SJSA1 (cell line): ENCODE measurements around the gene ALPI. TPM values are rescaled to one million over a fixed set of nuclear protein-coding genes. Genes with fewer than 3 reads are reported as not detected.
"Not testable (repeated sequence)": the region's sequence is repeated elsewhere in the genome, so short reads cannot be mapped to it uniquely, and the experiment has no call there.

ENCODE experiments used
- DNase-seq, 2 experiments: peaks; one replicate each; pipeline ENCODE4 v3.0.0-alpha.2; 2015 to 2020; ENCODE audit warnings: low spot score in 2 of 2, low read depth in 1 of 2
- H3K27ac ChIP-seq: fragments of 250-450 bp; sonication (Bioruptor Pico); 2 replicates; pipeline ENCODE4 v1.5.1; 2020; ENCODE audit warnings: mild to moderate bottlenecking, moderate library complexity
- H3K27me3 ChIP-seq: fragments of 250-450 bp; sonication (Bioruptor Pico); replicated peaks from 2 replicates; pipeline ENCODE4 v1.5.1; 2020; ENCODE audit warnings: mild to moderate bottlenecking, moderate library complexity
- H3K36me3 ChIP-seq: fragments of 250-450 bp; sonication (Bioruptor Pico); 2 replicates; pipeline ENCODE4 v1.5.1; 2020; ENCODE audit warnings: mild to moderate bottlenecking
- H3K4me1 ChIP-seq: fragments of 250-450 bp; sonication (Bioruptor Pico); replicated peaks from 2 replicates; pipeline ENCODE4 v1.6.1; 2021; ENCODE audit warnings: mild to moderate bottlenecking
- H3K4me3 ChIP-seq: fragments of 250-450 bp; sonication (Bioruptor Pico); 2 replicates; pipeline ENCODE4 v1.5.1; 2020; ENCODE audit warnings: mild to moderate bottlenecking
- H3K9me3 ChIP-seq: fragments of 250-450 bp; sonication (Bioruptor Pico); replicated peaks from 2 replicates; pipeline ENCODE4 v1.5.1; 2020; ENCODE audit warnings: mild to moderate bottlenecking
- total RNA-seq: library from RNA; depleted of rRNA; stranded (reverse); fragments of >200 nt; shearing (Covaris generic); gene quantifications from 2 replicates; pipeline ENCODE4 v1.2.3, GENCODE V29; 2014

ALPI gene
- total RNA-seq, 1 experiment from 2014 or later = not detected

DNA sequence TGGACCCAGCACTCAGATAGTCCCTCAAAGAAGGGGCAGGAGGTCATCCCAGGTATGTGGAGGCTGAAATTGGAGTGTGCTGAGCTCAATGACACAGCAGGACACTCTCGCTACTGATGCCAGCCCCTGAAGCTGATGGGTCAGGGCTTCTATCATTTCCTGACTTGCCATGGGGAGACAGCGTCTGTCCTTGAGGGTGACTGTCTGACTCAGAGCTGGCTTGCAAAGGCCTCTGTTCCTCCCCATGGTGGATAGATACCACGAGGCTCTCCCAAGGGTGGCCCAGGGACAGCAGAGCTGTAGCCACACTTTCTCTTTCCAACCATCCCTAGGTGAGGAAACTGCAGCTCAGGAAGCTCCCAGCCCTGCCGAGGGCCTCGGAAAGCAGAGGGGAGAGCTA, 38.5 kb upstream of the ALPI start:
- Histone ChIP-seq H3K27me3 (peaks cover 56% of the 10 kb centered on the region), H3K4me3 (no peak overlapping the region), H3K27ac (no peak overlapping the region), H3K4me1 (peaks cover 24% of the 10 kb centered on the region), H3K36me3 (no peaks in the 10 kb centered on the region), H3K9me3 (peaks cover 16% of the 10 kb centered on the region; the same call in 1 of the 2 replicates)
- DNase-seq = no peak

DNA sequence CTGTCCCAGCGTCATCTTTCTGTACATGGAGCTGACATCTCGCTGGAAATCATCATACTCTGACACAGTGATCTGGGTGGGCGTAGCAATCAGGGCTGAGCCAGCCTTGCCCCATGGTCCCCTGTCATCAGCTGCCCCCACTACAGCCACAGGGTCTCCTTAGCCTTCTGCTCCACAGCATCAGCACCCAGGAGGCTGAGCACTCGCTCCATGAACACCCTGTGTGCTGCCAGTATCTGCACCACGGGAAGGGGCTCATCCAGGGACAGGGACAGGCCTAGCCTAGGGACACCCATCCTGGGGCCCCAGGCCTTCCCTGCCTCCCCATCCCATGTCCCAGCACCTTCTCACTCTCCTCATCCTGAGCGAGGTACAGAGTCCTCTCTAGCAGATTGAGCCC, 37.9 kb upstream of the ALPI start:
- DNase-seq = no peak
- Histone ChIP-seq H3K36me3 (no peaks in the 10 kb centered on the region), H3K4me3 (no peak overlapping the region), H3K27me3 (peaks cover 54% of the 10 kb centered on the region), H3K27ac (no peak overlapping the region), H3K9me3 (peaks cover 19% of the 10 kb centered on the region; the same call in 1 of the 2 replicates), H3K4me1 (peaks cover 24% of the 10 kb centered on the region)

DNA sequence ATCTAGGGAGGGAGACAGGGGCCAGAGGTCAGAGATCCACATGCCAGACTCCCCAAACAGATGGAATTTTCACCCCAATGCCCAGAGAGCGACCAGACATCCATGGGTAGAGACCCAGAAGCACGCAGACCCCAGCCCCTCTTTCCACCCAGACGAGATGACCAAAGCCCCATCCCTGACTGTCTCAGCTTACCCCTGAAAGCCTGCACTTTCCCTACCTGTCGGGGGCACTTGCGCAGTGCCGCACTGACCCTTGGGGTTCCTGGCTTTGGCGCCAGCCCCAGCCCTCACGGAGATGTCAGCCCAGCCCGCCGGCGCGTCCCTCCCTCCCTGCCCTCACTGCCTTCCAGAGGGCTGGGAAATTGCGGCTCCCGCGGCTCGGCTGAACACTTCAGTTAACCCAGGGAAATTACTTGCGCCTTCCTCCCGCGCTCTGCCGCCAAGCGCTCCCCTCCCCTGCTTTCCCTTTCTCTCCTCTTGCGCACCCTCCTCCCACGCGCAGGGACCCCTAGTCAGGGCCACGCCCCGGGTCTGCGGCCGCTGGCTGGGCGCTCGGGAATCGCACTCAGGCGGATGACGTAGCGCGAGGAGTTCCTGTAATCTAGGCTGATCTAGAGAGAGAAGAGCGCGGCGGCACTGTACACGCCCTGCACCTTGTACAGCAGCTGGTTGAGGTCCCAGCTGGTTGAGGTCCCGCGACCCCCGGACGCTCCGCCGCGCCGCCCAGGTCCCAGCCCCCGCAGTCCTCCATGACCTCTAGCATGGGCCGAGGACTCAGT, 37.3 kb upstream of the ALPI start:
- DNase-seq = peak in 1 of 2 experiments; percentile 28

DNA sequence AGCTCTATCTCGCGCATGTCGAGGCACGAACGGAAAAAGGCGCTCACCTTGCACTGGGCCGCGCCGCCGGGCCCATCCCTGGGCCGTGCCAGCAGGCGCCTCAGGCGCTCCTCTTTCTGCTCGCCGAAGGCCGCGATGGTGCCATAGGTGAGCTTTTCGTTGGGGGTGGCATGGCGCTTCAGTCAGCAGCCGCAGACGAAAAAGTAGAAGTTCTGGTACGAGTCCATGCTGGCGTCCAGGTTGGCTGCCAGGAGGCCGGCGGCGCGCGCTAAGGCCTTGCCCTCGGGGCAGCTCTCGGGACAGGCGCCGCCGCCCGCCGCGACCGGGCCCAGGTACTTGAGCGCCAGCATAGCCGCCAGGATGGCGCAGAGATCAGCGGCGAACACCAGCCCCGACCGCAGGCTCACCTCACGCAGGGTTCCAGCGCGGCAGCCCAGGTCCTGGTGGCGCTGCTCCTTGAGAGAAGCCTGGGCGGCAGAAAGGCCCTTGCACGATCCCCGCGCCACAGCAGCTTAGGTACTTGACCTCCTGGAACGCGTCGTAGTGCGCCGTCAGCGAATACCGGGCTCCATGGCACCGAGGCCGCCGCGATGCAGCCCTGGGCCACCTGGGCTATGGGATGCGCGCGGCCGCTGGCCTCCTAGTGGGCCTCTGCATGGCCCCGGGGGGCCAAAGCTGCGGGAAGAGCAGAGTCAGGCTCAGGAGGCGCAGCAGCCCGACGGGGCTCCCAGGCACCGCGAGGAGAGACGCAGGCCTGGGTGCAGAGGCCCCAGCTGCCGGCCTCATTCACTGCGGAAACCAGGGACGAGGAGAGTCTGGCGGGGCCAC, 36.5 kb upstream of the ALPI start:
- peaks cover 53% of the 10 kb centered on the region for H3K27me3 ChIP-seq
- peaks cover 24% of the 10 kb centered on the region for H3K4me1 ChIP-seq
- H3K9me3 ChIP-seq = peaks cover 19% of the 10 kb centered on the region; the same call in 1 of the 2 replicates
- DNase-seq = no peak
- no peak overlapping the region for H3K27ac ChIP-seq
- no peaks in the 10 kb centered on the region for H3K36me3 ChIP-seq
- H3K4me3 ChIP-seq = no peak overlapping the region

More for the DNA sequence above, 37.3 kb upstream of the ALPI start:
- Histone ChIP-seq H3K36me3 (no peaks in the 10 kb centered on the region), H3K27ac (no peak overlapping the region), H3K27me3 (peaks cover 49% of the 10 kb centered on the region), H3K4me3 (peak overlapping the region; percentile 28), H3K4me1 (peaks cover 24% of the 10 kb centered on the region), H3K9me3 (peaks cover 19% of the 10 kb centered on the region; the same call in 1 of the 2 replicates)

DNA sequence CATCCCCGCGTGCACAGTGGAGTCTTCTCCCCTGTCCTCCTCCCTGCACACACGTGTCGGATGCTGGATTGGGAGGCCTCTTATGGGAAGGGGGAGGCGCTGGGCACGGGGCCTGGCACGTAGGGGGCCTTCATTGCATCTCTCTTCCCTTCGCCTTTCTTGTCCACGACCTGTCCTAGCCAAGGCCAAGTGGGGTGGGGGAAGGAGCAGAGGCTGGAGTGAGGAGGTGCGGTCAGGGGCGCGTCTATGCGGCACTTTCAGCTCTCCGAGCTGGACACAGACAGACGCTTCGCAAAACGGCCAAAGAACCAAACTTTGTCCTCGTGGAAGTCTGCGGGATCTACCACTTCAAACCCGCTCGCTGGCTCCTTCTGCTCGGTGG, 35.9 kb upstream of the ALPI start:
- Histone ChIP-seq H3K27ac (no peak overlapping the region), H3K27me3 (peaks cover 59% of the 10 kb centered on the region), H3K4me3 (no peak overlapping the region), H3K9me3 (peaks cover 19% of the 10 kb centered on the region; the same call in 1 of the 2 replicates), H3K4me1 (peaks cover 24% of the 10 kb centered on the region), H3K36me3 (no peaks in the 10 kb centered on the region)
- DNase-seq = no peak

DNA sequence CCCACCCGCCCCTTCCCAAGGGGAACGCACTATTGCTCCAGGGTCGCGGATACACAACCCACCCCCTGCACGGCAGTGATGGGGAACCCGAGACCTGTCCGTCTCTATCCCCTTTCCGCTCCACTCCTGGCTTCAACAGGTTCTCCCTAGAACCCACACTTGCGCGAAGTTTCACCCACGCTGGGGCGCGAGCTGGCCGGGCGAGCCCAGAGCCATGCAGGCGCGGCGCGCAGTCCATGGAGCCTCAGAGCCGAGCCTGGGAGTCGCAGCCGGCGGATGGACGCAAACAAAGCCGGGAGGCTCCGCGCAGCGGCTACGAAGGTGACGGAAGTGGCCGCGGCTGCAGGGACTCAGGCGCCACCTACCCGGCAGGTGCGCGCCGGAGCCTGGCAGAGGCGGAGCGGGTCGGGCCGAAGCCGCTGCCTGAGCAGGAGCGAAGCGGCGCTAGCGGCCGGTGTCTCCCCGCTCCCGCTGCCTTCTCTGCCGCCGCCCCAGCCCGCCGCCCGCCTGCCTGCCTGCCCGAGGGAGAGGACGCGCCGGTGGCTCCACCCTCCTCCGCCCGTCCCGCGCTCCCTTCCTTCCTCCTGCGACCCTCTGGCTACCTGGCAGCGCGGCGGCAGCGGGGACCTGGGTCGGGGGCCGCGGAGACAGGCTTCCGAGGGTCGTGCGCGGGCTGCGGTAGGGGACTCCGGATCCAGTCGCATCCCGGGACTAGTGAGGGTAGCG, 35.3 kb upstream of the ALPI start:
- Histone ChIP-seq H3K4me3 (0 out of 2 replicates have a peak overlapping the region, but pooled peaks have one; percentile 6), H3K27ac (no peak overlapping the region), H3K9me3 (peaks cover 19% of the 10 kb centered on the region; the same call in 1 of the 2 replicates), H3K4me1 (peaks cover 24% of the 10 kb centered on the region), H3K36me3 (no peaks in the 10 kb centered on the region), H3K27me3 (peaks cover 65% of the 10 kb centered on the region)
- DNase-seq = no peak

DNA sequence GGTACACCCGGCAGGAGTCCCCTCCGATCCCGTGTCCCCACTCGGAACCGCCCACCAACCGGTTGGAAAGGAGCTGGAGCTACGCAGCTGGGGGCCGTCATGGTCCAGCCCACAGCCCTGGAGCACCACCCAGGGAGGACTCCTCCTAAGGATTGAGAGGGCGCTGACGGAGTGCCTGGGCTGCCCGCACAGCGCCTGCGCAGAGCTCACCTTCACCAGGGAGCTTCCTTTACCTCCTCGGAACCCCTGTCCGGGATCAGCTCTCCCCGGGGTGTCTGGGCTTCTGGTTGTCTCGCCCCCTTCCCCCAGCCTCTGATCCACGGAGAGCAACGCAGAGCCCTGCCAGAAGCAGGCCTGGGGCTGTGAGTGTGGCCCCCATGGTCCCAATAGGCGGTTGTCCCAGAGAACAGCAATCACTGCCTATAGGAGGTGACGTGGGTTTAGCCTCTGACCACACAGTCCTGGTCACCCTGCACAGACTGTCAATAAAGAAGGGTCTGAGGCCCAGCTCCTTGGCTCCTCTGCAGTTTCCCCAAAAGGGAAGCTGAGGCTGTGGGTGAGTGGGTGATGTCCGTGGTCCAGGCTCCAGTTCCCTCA, 34.7 kb upstream of the ALPI start:
- Histone ChIP-seq H3K4me1 (peaks cover 24% of the 10 kb centered on the region), H3K36me3 (no peaks in the 10 kb centered on the region), H3K4me3 (no peak overlapping the region), H3K9me3 (peaks cover 19% of the 10 kb centered on the region; the same call in 1 of the 2 replicates), H3K27me3 (peaks cover 68% of the 10 kb centered on the region), H3K27ac (no peak overlapping the region)
- no peak for DNase-seq

DNA sequence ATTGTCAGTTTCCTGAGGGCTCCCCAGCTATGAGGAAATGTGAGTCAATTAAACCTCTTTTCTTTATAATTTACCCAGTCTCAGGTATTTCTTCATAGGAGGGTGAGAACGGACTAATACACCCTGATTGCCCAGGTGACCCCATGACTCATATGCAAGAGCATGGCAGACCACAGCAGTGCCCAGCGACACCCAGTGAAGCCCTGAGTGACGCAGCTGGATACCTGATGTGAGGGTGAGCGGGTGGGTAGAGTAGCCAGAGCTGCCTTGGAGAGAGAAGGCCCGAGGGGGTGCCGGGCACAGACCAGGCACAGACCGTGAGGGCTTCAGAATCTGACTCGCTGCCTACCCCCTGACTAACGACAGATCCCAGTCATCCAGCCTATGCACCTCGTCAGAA, 33.9 kb upstream of the ALPI start:
- peaks cover 24% of the 10 kb centered on the region for H3K4me1 ChIP-seq
- H3K9me3 ChIP-seq = peaks cover 19% of the 10 kb centered on the region; the same call in 1 of the 2 replicates
- H3K36me3 ChIP-seq = no peaks in the 10 kb centered on the region
- no peak overlapping the region for H3K4me3 ChIP-seq
- peaks cover 68% of the 10 kb centered on the region for H3K27me3 ChIP-seq
- H3K27ac ChIP-seq = no peak overlapping the region
- no peak for DNase-seq

DNA sequence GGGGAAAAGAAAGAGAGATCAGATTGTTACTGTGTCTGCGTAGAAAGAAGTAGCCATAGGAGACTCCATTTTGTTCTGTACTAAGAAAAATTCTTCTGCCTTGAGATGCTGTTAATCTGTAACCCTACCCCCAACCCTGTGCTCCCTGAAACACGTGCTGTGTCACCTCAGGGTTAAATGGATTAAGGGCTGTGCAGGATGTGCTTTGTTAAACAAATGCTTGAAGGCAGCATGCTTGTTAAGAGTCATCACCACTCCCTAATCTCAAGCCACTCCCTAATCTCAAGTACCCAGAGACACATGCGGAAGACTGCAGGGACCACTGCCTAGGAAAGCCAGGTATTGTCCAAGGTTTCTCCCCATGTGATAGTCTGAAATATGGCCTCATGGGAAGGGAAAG, 33.0 kb upstream of the ALPI start:
- H3K27me3 ChIP-seq = peaks cover 70% of the 10 kb centered on the region

DNA sequence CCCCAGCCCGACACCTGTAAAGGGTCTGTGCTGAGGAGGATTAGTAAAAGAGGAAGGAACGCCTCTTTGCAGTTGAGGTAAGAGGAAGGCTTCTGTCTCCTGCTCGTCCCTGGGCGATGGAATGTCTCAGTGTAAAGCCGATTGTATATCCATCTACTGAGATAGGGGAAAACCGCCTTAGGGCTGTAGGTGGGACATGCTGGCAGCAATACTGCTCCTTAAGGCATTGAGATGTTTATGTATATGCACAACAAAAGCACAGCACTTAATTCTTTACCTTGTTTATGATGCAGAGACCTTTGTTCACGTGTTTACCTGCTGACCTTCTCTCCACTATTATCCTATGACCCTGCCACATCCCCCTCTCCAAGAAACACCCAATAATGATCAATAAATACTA, 32.5 kb upstream of the ALPI start:
- Histone ChIP-seq H3K4me1 (peaks cover 24% of the 10 kb centered on the region), H3K9me3 (peaks cover 19% of the 10 kb centered on the region; the same call in 1 of the 2 replicates), H3K27me3 (peaks cover 66% of the 10 kb centered on the region)
- not testable (repeated sequence) for H3K36me3 ChIP-seq, H3K4me3 ChIP-seq, H3K27ac ChIP-seq, DNase-seq

More for the DNA sequence above, 33.0 kb upstream of the ALPI start:
- H3K4me1 ChIP-seq = peaks cover 24% of the 10 kb centered on the region
- H3K9me3 ChIP-seq = peaks cover 19% of the 10 kb centered on the region; the same call in 1 of the 2 replicates
- H3K36me3 ChIP-seq, DNase-seq, H3K27ac ChIP-seq, H3K4me3 ChIP-seq: not testable (repeated sequence)

DNA sequence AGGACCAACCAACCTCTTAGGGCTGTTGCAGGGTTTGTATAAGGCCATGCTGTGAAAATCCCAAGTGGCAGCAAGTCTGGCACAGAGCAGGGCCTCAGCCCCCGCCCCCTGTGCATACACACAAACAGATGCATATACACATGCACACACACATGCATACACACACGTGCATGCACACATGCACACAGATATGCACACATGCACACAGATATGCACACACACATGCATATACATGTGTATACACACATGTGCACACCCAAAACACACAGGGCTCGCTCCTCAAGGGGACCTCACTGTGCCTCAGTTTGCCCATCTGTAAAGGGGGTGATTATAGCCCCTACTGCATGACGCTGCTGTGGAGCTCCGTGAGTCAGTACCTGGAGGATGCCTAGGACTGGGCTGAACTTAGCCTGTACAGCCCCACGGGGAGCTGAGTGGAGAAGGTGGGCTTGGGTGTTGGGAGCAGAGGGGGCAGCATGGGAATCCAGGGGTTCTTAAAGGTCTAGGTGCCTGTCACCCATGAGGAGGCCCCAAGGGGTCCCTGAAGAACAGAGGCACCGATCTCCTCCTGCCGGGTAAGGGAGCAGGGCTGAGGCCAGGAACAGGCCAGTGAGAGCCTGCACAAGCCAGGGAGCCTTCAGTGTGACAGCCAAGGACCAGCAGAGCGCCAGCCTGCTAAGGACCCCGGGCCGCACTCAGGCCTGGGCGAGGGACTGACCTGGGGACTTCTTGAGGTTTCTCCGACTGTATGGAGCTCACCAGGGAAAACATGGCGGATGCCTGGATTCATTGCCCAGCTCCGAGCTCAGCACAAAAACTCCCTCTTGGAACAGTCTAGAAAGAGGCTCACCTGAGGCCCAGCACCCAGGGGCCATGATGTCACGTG, 24.0 kb upstream of the ALPI start:
- Histone ChIP-seq H3K4me3 (no peak overlapping the region), H3K36me3 (no peaks in the 10 kb centered on the region), H3K9me3 (no peaks in the 10 kb centered on the region), H3K4me1 (peaks cover 15% of the 10 kb centered on the region), H3K27ac (no peak overlapping the region), H3K27me3 (0 out of 2 replicates have a peak, but pooled peaks cover 3% of the 10 kb centered on the region)
- no peak for DNase-seq

DNA sequence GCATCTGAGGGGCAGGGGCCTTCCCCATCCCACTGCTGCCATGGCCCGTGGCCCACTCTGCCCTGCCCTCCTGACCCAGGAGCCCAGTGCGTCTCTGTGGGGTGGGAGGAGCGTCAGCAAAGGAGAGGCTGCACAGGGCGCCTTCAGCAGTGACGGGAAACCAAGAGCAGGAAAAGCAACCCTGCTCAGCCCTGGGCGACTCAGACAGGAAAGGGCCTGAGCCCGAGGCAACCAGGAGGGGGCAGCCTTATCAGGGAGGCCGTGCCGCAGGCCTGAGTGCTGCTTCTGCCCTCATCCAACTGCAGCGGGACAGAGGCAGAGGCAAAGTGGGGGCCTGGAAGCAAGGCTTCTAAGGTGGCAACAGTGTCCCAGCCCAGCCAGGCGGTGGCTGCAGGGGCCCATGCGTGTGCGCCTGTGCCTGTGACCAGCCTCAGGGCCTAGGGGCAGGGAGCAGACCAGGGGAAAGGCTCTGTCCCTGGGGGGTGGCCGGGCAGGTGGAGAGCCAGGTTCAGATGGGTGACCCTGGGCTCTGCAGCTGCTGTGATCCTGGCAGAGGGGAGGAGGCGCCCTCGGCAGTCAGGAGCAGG, 23.3 kb upstream of the ALPI start:
- Histone ChIP-seq H3K9me3 (no peaks in the 10 kb centered on the region), H3K4me1 (peaks cover 21% of the 10 kb centered on the region), H3K4me3 (no peak overlapping the region), H3K27me3 (0 out of 2 replicates have a peak, but pooled peaks cover 2% of the 10 kb centered on the region), H3K36me3 (no peaks in the 10 kb centered on the region), H3K27ac (no peak overlapping the region)
- no peak for DNase-seq
